ENCODE results near the gene FOXP4.

FOXP4 gene

DNA sequence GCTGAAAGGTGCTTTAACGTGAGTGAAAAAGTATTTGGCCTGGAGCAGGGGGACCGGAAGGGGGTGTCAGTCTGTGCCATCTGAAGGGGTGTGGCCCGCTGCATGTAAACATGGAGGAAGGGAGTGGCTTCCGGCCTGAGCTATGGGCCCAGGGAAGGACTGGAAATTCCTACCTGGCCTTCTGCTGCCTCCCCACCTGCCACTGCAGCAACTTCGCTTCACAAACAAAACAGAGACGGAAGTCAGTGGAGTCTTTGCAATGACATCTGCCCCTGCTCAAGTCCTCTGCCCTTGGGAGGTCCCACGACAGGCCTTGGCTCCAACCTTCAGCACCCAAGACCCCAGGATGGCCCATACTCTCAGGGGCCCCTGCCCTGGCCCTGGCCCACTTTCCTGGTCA lies 28.1 kb upstream of the FOXP4 start:
- Histone ChIP-seq H3K36me3 (replicated peaks; ENCODE audit: low read depth, low read length) (no peaks in the 10 kb centered on the region), H4K20me1 (ENCODE audit: insufficient read depth, low read length) (no peaks in the 10 kb centered on the region), H3K79me2 (ENCODE audit: low read length) (no peaks in the 10 kb centered on the region), H2AFZ (ENCODE audit: low read depth, low read length) (no peak overlapping the region), H3K9me3 (ENCODE audit: insufficient read depth, low read length) (no peaks in the 10 kb centered on the region), H3K27me3 (ENCODE audit: low read depth, low read length) (peaks cover 8% of the 10 kb centered on the region), H3K9ac (ENCODE audit: low read length) (no peak overlapping the region), H3K27ac (ENCODE audit: low read length) (no peak overlapping the region), H3K4me2 (ENCODE audit: low read length) (no peak overlapping the region), H3K4me1 (ENCODE audit: low read length) (no peaks in the 10 kb centered on the region), H3K4me3 (ENCODE audit: low read length) (no peak overlapping the region)
- TF ChIP-seq, protein P1, sequence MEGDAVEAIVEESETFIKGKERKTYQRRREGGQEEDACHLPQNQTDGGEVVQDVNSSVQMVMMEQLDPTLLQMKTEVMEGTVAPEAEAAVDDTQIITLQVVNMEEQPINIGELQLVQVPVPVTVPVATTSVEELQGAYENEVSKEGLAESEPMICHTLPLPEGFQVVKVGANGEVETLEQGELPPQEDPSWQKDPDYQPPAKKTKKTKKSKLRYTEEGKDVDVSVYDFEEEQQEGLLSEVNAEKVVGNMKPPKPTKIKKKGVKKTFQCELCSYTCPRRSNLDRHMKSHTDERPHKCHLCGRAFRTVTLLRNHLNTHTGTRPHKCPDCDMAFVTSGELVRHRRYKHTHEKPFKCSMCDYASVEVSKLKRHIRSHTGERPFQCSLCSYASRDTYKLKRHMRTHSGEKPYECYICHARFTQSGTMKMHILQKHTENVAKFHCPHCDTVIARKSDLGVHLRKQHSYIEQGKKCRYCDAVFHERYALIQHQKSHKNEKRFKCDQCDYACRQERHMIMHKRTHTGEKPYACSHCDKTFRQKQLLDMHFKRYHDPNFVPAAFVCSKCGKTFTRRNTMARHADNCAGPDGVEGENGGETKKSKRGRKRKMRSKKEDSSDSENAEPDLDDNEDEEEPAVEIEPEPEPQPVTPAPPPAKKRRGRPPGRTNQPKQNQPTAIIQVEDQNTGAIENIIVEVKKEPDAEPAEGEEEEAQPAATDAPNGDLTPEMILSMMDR (IDR thresholded peaks at IDR 0.05; ENCODE audit: low read depth, low read length): no peak
- TF ChIP-seq EZH2phosphoT487 (IDR thresholded peaks at IDR 0.05; ENCODE audit: low read depth): no peak

DNA sequence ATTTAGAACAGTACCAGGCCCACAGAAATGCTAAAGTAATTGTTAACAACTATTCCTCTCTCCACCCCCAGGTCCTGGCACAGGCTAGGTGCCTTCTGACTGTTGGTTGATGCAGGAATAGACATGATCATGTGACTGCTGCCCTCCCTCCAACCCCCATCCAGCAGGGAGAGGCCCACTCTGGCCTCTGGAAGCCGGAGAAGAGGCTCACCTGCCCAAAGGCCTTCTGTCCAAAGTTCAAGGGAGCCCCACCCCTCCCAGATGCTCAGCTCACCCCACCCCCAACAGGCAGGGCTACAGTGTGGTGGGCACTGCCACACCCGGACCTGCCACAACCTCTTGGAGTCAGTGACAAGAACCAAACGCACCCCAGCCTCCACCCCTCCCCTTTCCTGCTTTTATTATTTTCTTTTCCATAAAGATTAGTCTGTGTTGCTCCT lies 26.9 kb upstream of the FOXP4 start:
- peaks cover 17% of the 10 kb centered on the region for H3K27me3 ChIP-seq (ENCODE audit: low read depth, low read length)
- H3K79me2 ChIP-seq (ENCODE audit: low read length): no peaks in the 10 kb centered on the region
- H3K9me3 ChIP-seq (ENCODE audit: insufficient read depth, low read length): no peaks in the 10 kb centered on the region
- no peaks in the 10 kb centered on the region for H3K4me1 ChIP-seq (ENCODE audit: low read length)
- no peak overlapping the region for H3K9ac ChIP-seq (ENCODE audit: low read length)
- H3K4me3 ChIP-seq (ENCODE audit: low read length): no peak overlapping the region
- H2AFZ ChIP-seq (ENCODE audit: low read depth, low read length): no peak overlapping the region
- H4K20me1 ChIP-seq (ENCODE audit: insufficient read depth, low read length): no peaks in the 10 kb centered on the region
- H3K36me3 ChIP-seq (replicated peaks; ENCODE audit: low read depth, low read length): no peaks in the 10 kb centered on the region
- H3K4me2 ChIP-seq (ENCODE audit: low read length): no peak overlapping the region
- no peak overlapping the region for H3K27ac ChIP-seq (ENCODE audit: low read length)
- TF ChIP-seq EZH2phosphoT487 (IDR thresholded peaks at IDR 0.05; ENCODE audit: low read depth): no peak
- TF ChIP-seq, protein P1 (IDR thresholded peaks at IDR 0.05; ENCODE audit: low read depth, low read length): no peak

DNA sequence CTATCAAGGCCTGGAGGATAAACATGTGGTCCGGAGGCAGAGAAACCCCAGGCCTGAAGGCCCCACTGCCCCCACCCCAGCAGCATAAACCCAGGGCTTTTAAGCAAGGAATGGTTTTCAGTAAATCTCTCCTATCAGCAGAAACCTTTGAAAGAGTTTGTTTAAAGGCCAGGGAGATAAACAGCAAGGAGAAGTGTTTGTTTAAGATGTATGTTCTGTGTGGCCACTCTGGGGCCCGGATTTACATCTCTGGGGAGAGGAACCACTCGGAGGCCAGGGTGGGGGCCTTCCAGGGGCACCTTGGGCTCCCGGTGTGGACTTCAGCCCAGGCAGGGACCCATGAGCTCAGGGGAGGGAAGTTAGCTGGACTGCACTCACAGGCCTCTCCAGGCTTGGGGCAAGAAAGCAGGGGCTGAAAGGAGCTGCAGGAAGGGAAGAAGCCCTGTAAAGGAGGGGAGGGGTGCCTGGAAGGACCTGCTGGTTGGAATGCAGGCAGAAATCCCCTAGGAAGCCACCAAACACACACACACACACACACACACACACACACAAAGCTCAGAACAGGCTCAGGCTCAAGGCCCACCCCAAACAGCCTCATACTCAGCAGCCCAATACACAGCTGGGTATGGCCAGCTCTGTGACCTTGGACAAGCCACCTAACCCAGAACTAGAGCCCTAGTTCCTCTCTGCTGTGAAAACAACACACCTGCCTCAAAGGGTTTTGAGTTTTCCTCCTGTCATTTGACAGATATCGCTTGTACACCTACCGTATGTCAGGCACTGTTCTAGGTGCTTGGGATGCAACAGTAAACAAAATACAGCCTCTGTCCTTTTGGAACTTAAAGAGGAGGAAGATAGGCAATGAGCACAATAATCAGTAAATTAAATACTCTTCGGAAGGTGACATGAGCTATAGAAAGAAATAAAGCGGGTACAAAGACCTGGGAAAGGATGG lies 26.2 kb upstream of the FOXP4 start:
- Histone ChIP-seq H2AFZ (ENCODE audit: low read depth, low read length) (no peak overlapping the region), H4K20me1 (ENCODE audit: insufficient read depth, low read length) (no peaks in the 10 kb centered on the region), H3K4me2 (ENCODE audit: low read length) (no peak overlapping the region), H3K4me1 (ENCODE audit: low read length) (no peaks in the 10 kb centered on the region), H3K27me3 (ENCODE audit: low read depth, low read length) (peaks cover 17% of the 10 kb centered on the region), H3K36me3 (replicated peaks; ENCODE audit: low read depth, low read length) (no peaks in the 10 kb centered on the region), H3K79me2 (ENCODE audit: low read length) (no peaks in the 10 kb centered on the region), H3K9ac (ENCODE audit: low read length) (no peak overlapping the region), H3K9me3 (ENCODE audit: insufficient read depth, low read length) (no peaks in the 10 kb centered on the region), H3K27ac (ENCODE audit: low read length) (no peak overlapping the region), H3K4me3 (ENCODE audit: low read length) (no peak overlapping the region)
- TF ChIP-seq EZH2phosphoT487 (IDR thresholded peaks at IDR 0.05; ENCODE audit: low read depth): no peak
- TF ChIP-seq, protein P1 (IDR thresholded peaks at IDR 0.05; ENCODE audit: low read depth, low read length): no peak

DNA sequence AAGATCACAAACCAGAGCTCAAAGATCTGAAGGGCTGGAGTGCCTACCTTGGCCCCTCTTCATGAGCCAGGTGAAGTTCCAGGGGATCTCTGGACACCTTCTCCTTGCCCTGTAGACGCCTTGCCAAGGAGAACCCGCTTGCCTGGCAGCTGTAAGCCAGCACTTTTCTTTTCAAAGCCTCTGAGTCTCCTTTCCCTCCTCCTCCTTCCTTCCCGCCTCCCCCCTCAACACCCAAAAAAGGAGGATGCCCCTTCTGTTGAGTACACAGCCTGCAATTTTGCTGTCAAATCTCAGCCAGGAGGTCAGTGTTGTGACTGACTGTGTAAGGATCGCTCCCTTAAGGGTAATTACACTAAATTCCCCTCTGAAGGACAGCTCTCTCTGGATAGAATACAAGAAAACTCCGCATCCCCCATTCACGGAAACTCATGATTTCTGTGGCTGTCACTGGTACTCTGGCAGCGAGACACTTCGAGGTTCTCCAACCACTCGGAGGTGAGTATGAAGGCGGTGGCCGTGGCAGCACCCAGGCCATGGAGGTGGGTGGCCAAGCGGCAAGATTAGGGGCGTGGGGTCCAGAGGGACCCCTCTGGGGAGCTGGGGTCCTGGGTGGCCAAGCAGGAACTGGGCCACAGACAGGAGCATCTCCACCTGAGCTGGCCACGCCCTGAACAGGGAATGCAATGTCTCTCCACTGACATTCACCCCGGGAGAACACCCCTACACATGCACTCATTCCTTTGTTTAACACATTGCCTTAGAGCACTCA lies 23.2 kb upstream of the FOXP4 start:
- peaks cover 17% of the 10 kb centered on the region for H3K27me3 ChIP-seq (ENCODE audit: low read depth, low read length)
- H3K4me1 ChIP-seq (ENCODE audit: low read length): no peaks in the 10 kb centered on the region
- no peak overlapping the region for H3K4me3 ChIP-seq (ENCODE audit: low read length)
- H4K20me1 ChIP-seq (ENCODE audit: insufficient read depth, low read length): no peaks in the 10 kb centered on the region
- H3K36me3 ChIP-seq (replicated peaks; ENCODE audit: low read depth, low read length): no peaks in the 10 kb centered on the region
- TF ChIP-seq, protein P1 (IDR thresholded peaks at IDR 0.05; ENCODE audit: low read depth, low read length): no peak
- no peak for TF ChIP-seq EZH2phosphoT487 (IDR thresholded peaks at IDR 0.05; ENCODE audit: low read depth)
- H3K9ac ChIP-seq (ENCODE audit: low read length): no peak overlapping the region
- no peaks in the 10 kb centered on the region for H3K9me3 ChIP-seq (ENCODE audit: insufficient read depth, low read length)
- no peak overlapping the region for H2AFZ ChIP-seq (ENCODE audit: low read depth, low read length)
- no peak overlapping the region for H3K4me2 ChIP-seq (ENCODE audit: low read length)
- no peak overlapping the region for H3K27ac ChIP-seq (ENCODE audit: low read length)
- H3K79me2 ChIP-seq (ENCODE audit: low read length): no peaks in the 10 kb centered on the region

All from OCI-LY3 (cell line).